DOHH2 (cell line): ENCODE data around the gene WBP1.

Experiments used
- CTCF ChIP-seq: fragments of 200-600 bp; sonication (generic); IDR thresholded peaks from one replicate; pipeline ENCODE4 v1.5.1; 2014; ENCODE audit warnings: antibody characterized with exemption, mild to moderate bottlenecking, low read depth, low read length; ENCODE audit not compliant: poor library complexity, severe bottlenecking
- EZH2phosphoT487 ChIP-seq: fragments of 200-600 bp; sonication (generic); IDR thresholded peaks from 2 replicates; pipeline ENCODE4 v1.6.1; 2017; ENCODE audit warnings: borderline replicate concordance, mild to moderate bottlenecking, antibody characterized with exemption, low read length, moderate library complexity, mixed read lengths

- TF ChIP-seq CTCF (no peak), EZH2phosphoT487 (no peak)
Measured at GRCh38 chr2:74472945-74473258, 14.7 kb downstream of the WBP1 start.
